SK-N-MC (cell line): Measurements from ENCODE around the gene CTLA4.

ENCODE experiments used
- EZH2 ChIP-seq: fragments of 200-600 bp; sonication (generic); IDR thresholded peaks from one replicate; pipeline ENCODE4 v1.6.1; 2017; ENCODE audit warnings: antibody characterized with exemption
- POLR2AphosphoS5 ChIP-seq: IDR thresholded peaks from 2 replicates; pipeline ENCODE4 v1.6.1; 2012; ENCODE audit warnings: mild to moderate bottlenecking, low read depth, low read length, borderline replicate concordance

DNA sequence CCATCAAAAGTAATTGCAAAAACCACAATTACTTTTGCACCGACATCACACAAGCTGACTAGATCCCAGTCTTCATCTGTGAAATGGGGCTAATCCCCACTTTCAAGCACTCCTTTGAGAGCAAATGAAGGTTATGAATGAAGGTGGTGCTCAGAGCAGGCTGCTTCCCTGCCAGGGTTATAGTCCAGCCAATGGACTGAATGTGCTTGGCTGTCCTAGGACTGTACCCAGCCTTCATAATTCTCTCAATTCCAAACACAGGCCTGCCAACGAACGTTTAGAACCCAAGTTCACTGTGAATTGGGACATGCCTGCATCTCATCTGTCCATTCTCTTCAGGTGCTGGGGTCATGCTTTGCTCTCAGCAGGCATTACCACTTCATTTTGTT lies 41.2 kb downstream of the CTLA4 start:
- no peak for TF ChIP-seq POLR2AphosphoS5
- TF ChIP-seq EZH2: no peak
